ENCODE data around the gene STMN1.

The STMN1 gene

DNA sequence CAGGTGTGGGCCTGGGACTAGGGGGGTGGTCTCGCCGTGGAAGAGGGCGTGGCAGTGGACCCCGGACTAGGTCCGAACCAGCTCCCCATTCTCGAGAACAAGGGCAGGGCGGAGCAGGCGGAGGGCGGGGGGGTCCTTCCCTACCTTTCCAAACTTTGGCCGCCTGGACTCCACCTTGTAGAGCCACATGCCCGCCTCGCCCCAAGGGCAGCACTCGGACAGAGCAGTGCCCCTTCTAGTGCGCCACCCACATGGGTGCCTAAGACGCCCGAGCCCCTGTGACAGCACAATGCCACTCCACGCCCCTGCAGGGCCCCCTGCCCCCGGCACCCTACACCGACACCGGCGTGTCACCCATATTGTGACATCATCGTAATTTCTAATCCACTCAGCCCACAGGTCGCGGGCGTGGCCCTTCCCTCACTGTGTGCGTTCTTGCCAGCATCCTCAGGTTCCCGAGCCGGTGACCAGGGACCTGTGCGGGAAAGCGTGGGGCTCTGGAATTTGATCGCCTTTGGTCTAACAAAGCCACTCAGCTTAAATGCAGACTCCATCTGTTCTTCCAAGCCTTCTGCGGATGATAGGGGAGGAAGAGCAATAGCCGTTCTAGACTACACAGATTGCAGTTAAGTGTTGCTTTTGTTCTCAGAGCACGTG is 553 bp upstream of the STMN1 start:
- peak overlapping the region; percentile 77 for H3K27ac ChIP-seq
- TF ChIP-seq CTCF (conservative IDR thresholded peaks at IDR 0.05): no peak

DNA sequence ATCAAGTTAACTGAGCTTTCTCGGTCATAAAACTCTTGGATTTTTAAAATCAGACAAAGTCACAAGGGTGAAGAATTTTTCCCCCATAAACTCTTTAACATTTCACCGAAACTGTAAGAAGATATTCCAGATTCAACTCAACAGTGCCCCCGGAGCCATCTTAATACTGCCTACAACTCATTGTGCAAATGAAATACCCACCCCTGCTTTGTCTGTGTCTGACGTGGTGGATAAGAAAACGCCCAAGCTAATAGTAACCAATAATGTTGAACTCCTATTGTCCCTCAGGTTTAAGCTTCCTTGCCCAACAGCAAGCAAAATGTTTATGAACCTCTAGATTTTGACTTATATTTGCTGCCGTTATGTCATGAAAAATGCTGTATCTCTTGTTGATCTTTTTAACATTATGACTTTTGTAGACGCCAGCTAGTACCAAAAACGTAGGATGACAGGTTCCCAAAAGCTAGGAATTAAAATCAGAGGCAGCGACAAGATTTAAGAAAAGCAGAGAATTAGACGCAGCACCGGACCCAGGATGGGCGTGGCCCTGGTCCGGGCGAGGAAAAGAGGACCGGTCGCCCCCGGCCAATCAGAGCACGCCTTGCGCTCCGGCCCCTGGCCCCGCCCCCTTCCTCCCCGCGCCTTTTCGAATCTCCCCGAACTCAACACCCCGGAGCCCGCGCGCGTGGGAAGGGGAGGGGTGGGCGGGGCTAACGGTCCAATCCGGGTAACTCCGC is 1.1 kb downstream of the STMN1 start:
- peak overlapping the region; percentile 77 for H3K27ac ChIP-seq
- peak; percentile 16 for TF ChIP-seq CTCF (conservative IDR thresholded peaks at IDR 0.05)

DNA sequence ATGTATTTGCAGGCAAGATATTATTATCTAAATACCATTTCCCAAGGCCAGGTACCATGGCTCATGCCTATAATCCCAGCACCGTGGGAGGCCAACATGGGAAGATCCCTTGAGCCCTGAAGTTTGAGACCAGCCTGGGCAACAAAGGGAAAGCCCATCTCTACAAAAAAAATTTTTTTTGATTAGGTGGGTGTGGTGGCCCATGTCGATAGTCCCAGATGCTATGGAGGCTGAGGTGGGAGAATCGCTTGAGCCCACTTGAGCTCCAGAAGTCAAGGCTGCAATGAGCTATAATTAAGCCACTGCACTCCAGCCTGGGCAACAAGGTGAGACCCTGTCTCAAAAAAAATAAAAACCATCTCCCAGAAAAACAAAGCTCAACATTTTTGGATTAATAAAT is 2.2 kb downstream of the STMN1 start:
- no peak for TF ChIP-seq CTCF (conservative IDR thresholded peaks at IDR 0.05)
- peak overlapping the region; percentile 77 for H3K27ac ChIP-seq

- peak overlapping the region; percentile 77; the same call in 1 of the 2 replicates for H3K27ac ChIP-seq
- TF ChIP-seq CTCF (conservative IDR thresholded peaks at IDR 0.05): no peak
Observed at GRCh38 chr1:25902462-25902861, 3.8 kb downstream of the STMN1 start.

GRCh38 chr1:25900219-25900618 is 6.0 kb downstream of the STMN1 start:
- no peak overlapping the region for H3K27ac ChIP-seq
- no peak for TF ChIP-seq CTCF (conservative IDR thresholded peaks at IDR 0.05)

GRCh38 chr1:25899792-25900191 is 6.4 kb downstream of the STMN1 start:
- no peak overlapping the region for H3K27ac ChIP-seq
- TF ChIP-seq CTCF (conservative IDR thresholded peaks at IDR 0.05): no peak

DNA sequence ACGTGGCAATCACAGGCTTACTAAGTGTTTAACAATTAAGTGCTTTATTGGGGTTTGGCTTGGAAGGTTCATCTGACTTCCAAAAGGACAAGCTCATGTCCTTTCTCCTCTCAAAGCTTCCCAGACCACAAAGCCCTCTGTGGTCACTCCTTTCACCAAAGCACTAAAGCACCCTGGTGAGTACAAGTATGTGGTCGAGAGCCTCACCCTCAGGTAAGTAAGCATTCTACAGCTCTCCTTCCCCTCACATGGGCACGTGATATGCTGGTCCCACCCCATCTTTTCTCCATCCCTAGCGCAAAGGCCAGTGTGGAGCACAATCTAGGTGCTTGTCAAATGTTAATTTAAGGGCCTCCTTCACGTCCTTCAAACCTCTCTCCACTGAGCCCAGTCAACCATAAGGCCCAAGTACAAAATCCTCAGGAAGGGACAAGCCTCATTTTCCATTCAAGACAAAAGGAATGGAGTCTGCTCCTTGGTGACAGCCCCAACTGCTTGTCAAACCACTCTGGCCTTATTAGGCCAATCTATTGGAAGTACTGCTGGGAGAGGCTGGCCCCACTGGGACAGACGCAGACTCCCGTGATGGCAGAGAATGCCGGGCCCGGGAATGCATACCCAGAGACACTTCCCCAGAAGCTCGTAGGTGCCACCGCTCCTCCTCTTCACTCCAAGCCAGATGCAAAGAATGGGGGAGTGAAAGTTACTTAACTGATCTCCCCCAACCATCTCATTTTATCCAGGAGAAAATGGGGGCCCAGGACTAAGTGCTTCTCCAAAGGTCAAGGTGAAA is 7.8 kb downstream of the STMN1 start:
- H3K27ac ChIP-seq: no peak overlapping the region
- no peak for TF ChIP-seq CTCF (conservative IDR thresholded peaks at IDR 0.05)
